ENCODE data around the gene GREB1.
"Not testable (repeated sequence)": the region's sequence is repeated elsewhere in the genome, so short reads cannot be mapped to it uniquely, and the experiment has no call there.

DNA sequence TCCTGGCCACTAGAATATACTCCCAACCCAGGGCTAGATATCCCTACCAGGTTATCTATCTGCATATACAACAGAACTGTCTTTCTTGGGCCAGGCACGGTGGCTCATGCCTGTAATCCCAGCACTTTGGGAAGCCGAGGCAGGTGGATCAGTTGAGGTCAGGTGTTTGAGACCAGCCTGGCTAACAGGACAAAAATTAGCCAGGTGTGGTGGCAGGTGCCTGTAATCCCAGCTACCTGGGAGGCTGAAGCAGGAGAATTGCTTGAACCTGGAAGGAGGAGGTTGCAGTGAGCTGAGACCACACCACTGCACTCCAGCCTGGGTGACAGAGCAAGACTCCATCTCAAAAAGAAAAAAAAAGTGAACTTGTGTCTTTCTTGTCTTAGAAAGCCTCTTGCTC, 126.6 kb downstream of the GREB1 start:
- TF ChIP-seq, protein P1, sequence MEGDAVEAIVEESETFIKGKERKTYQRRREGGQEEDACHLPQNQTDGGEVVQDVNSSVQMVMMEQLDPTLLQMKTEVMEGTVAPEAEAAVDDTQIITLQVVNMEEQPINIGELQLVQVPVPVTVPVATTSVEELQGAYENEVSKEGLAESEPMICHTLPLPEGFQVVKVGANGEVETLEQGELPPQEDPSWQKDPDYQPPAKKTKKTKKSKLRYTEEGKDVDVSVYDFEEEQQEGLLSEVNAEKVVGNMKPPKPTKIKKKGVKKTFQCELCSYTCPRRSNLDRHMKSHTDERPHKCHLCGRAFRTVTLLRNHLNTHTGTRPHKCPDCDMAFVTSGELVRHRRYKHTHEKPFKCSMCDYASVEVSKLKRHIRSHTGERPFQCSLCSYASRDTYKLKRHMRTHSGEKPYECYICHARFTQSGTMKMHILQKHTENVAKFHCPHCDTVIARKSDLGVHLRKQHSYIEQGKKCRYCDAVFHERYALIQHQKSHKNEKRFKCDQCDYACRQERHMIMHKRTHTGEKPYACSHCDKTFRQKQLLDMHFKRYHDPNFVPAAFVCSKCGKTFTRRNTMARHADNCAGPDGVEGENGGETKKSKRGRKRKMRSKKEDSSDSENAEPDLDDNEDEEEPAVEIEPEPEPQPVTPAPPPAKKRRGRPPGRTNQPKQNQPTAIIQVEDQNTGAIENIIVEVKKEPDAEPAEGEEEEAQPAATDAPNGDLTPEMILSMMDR (IDR thresholded peaks at IDR 0.05; ENCODE audit: poor library complexity, severe bottlenecking), result not testable (repeated sequence)
- not testable (repeated sequence) for TF ChIP-seq TAF1 (IDR thresholded peaks at IDR 0.05; ENCODE audit: low read depth); EZH2 (IDR thresholded peaks at IDR 0.05; ENCODE audit: borderline replicate concordance, insufficient read depth, low read length, poor library complexity, severe bottlenecking)

Data from neural cell (in vitro differentiated cells).